HEK293T (cell line): Measurements from ENCODE around the gene MYD88.

ENCODE experiments used
- CTCF ChIA-PET: fragments of 350-600 bp; formaldehyde crosslinking; extraction: SDS; loops from one replicate; lab custom pipeline; 2021; ENCODE audit warnings: antibody characterized with exemption, inconsistent platforms; lab: Yijun Ruan, JAX
- POLR2A ChIA-PET: fragments of 350-600 bp; formaldehyde crosslinking; extraction: SDS; loops from one replicate; lab custom pipeline; 2020; ENCODE audit warnings: antibody characterized with exemption, inconsistent platforms; lab: Yijun Ruan, JAX
- DNase-seq: peaks from one replicate; pipeline ENCODE4 v3.0.0; 2012; ENCODE audit warnings: mixed read lengths; ENCODE audit errors: extremely low spot score
- ARNT ChIP-seq: fragments of 450-650 bp; IDR thresholded peaks from 2 replicates; pipeline ENCODE4 v1.6.1; 2017; ENCODE audit warnings: mild to moderate bottlenecking
- BHLHE40 ChIP-seq: fragments of 450-650 bp; IDR thresholded peaks from 2 replicates; pipeline ENCODE4 v1.6.1; 2016; ENCODE audit warnings: mild to moderate bottlenecking, moderate library complexity, borderline replicate concordance
- CTBP1 ChIP-seq: fragments of 450-650 bp; IDR thresholded peaks from 2 replicates; pipeline ENCODE4 v1.6.1; 2016; ENCODE audit warnings: borderline replicate concordance
- ELF4 ChIP-seq: fragments of 450-650 bp; IDR thresholded peaks from 2 replicates; pipeline ENCODE4 v1.6.1; 2017; ENCODE audit warnings: antibody characterized with exemption
- FOXA1 ChIP-seq: fragments of 450-650 bp; IDR thresholded peaks from 2 replicates; pipeline ENCODE4 v1.6.1; 2016; ENCODE audit warnings: mild to moderate bottlenecking
- FOXK2 ChIP-seq: fragments of 450-650 bp; IDR thresholded peaks from 2 replicates; pipeline ENCODE4 v1.6.1; 2016; ENCODE audit warnings: mild to moderate bottlenecking
- FOXM1 ChIP-seq: fragments of 450-650 bp; IDR thresholded peaks from 2 replicates; pipeline ENCODE4 v1.6.1; 2017; ENCODE audit warnings: mild to moderate bottlenecking, borderline replicate concordance
- HDGF ChIP-seq: fragments of 450-650 bp; IDR thresholded peaks from 2 replicates; pipeline ENCODE4 v1.6.1; 2017; ENCODE audit warnings: antibody characterized with exemption, borderline replicate concordance
- L3MBTL2 ChIP-seq: fragments of 450-650 bp; conservative IDR thresholded peaks from 2 replicates; pipeline ENCODE4 v1.6.1; 2016; ENCODE audit warnings: mild to moderate bottlenecking
- LEF1 ChIP-seq: fragments of 450-650 bp; IDR thresholded peaks from 2 replicates; pipeline ENCODE4 v1.6.1; 2017; ENCODE audit warnings: mild to moderate bottlenecking, borderline replicate concordance
- NFRKB ChIP-seq: fragments of 450-650 bp; IDR thresholded peaks from 2 replicates; pipeline ENCODE4 v1.6.1; 2016; ENCODE audit warnings: mild to moderate bottlenecking, moderate library complexity
- SP1 ChIP-seq: fragments of 450-650 bp; IDR thresholded peaks from 2 replicates; pipeline ENCODE4 v1.6.1; 2017
- SUZ12 ChIP-seq: fragments of 450-650 bp; IDR thresholded peaks from 2 replicates; pipeline ENCODE4 v1.6.1; 2016; ENCODE audit warnings: mild to moderate bottlenecking
- TARDBP ChIP-seq: fragments of 450-650 bp; IDR thresholded peaks from 2 replicates; pipeline ENCODE4 v1.6.1; 2016
- ZNF384 ChIP-seq: fragments of 450-650 bp; IDR thresholded peaks from 2 replicates; pipeline ENCODE4 v1.6.1; 2016
- TF ChIP-seq, protein P1 (sequence below): fragments of 450-650 bp; IDR thresholded peaks from 2 replicates; pipeline ENCODE4 v1.6.1; 2016

Gene MYD88

GRCh38 chr3:38124324-38125122 lies 13.9 kb upstream of the MYD88 start:
- ChIA-PET POLR2A (interaction anchor here (1.1 kb wide), 1 partner anchor 12 kb away, joined by 3 read pairs; the partner anchor contains the start of gene ACAA1), CTCF (no interaction called here)
- TF ChIP-seq NFRKB, result no peak
- TF ChIP-seq ZNF384, result no peak
- TF ChIP-seq ELF4, result no peak
- TF ChIP-seq CTBP1, result no peak
- no peak for TF ChIP-seq BHLHE40
- TF ChIP-seq SUZ12, result no peak
- no peak for TF ChIP-seq HDGF
- TF ChIP-seq ARNT, result no peak
- TF ChIP-seq LEF1, result no peak
- TF ChIP-seq FOXK2, result no peak
- DNase-seq, result no peak

GRCh38 chr3:38125305-38126120 lies 12.9 kb upstream of the MYD88 start:
- POLR2A ChIA-PET, result interaction anchor here (1.1 kb wide), 1 partner anchor 11 kb away, joined by 3 read pairs; the partner anchor contains the start of gene ACAA1
- DNase-seq, result no peak
- CTCF ChIA-PET, result no interaction called here
- TF ChIP-seq CTBP1, result no peak
- no peak for TF ChIP-seq TARDBP
- TF ChIP-seq HDGF, result no peak
- no peak for TF ChIP-seq ARNT
- no peak for TF ChIP-seq FOXK2
- TF ChIP-seq, protein P1, sequence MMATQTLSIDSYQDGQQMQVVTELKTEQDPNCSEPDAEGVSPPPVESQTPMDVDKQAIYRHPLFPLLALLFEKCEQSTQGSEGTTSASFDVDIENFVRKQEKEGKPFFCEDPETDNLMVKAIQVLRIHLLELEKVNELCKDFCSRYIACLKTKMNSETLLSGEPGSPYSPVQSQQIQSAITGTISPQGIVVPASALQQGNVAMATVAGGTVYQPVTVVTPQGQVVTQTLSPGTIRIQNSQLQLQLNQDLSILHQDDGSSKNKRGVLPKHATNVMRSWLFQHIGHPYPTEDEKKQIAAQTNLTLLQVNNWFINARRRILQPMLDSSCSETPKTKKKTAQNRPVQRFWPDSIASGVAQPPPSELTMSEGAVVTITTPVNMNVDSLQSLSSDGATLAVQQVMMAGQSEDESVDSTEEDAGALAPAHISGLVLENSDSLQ, result no peak
- TF ChIP-seq FOXM1, result no peak
- no peak for TF ChIP-seq SP1
- TF ChIP-seq LEF1, result no peak

GRCh38 chr3:38126121-38126892 lies 12.2 kb upstream of the MYD88 start:
- TF ChIP-seq TARDBP (no peak), FOXK2 (no peak), L3MBTL2 (no peak), ELF4 (no peak), FOXM1 (no peak), LEF1 (no peak), BHLHE40 (no peak)
- TF ChIP-seq, protein P1, result no peak
- CTCF ChIA-PET, result no interaction called here
- no peak for DNase-seq
- POLR2A ChIA-PET, result no interaction called here

- DNase-seq, result no peak
- CTCF ChIA-PET, result no interaction called here
- no peak for TF ChIP-seq NFRKB
- no peak for TF ChIP-seq FOXA1
- TF ChIP-seq, protein P1, result no peak
- TF ChIP-seq SP1, result no peak
- no peak for TF ChIP-seq FOXK2
- no peak for TF ChIP-seq FOXM1
- TF ChIP-seq LEF1, result no peak
- no peak for TF ChIP-seq SUZ12
- no peak for TF ChIP-seq BHLHE40
- no peak for TF ChIP-seq TARDBP
- no peak for TF ChIP-seq ZNF384
- POLR2A ChIA-PET, result interaction anchor here (1.3 kb wide), 1 partner anchor 9 kb away, joined by 5 read pairs; the partner anchor contains the start of gene ACAA1
Observed at GRCh38 chr3:38127611-38128302, 10.7 kb upstream of the MYD88 start.

DNA sequence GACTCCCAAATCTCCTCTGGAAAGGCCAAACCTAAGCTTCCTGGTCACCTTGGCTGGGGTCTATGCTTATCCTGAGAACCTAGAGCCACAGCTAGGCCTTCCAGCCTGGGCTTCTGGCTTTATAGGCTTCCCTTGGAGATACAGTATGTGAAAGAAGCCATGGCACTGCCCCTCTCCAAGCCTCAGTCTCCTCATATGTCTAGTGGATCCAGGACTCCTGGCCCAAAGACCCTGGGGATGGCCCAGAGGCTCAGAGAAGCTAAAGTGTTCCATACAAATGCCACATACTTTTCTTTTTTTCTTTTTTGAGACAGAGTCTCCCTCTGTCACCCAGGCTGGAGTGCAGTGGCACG lies 10.2 kb upstream of the MYD88 start:
- TF ChIP-seq, protein P1, result no peak
- TF ChIP-seq FOXM1 (no peak), ZNF384 (no peak), TARDBP (no peak), FOXA1 (no peak)
- POLR2A ChIA-PET, result interaction anchor here (1.3 kb wide), 1 partner anchor 8 kb away, joined by 5 read pairs; the partner anchor contains the start of gene ACAA1
- CTCF ChIA-PET, result no interaction called here
- no peak for DNase-seq
